Brain microvascular endothelial cell (primary cell): ENCODE data around the gene SNX8.
"Not testable (repeated sequence)": the region's sequence is repeated elsewhere in the genome, so short reads cannot be mapped to it uniquely, and the experiment has no call there.

Experiments used
- DNase-seq: peaks from one replicate; pipeline ENCODE4 v3.0.0-alpha.2; 2020
- H3K27ac ChIP-seq: fragments of 250-450 bp; sonication (Bioruptor Pico); 2 replicates; pipeline ENCODE4 v1.5.1; 2020; ENCODE audit warnings: mild to moderate bottlenecking, moderate library complexity
- H3K27me3 ChIP-seq: fragments of 250-450 bp; sonication (Bioruptor Pico); replicated peaks from 2 replicates; pipeline ENCODE4 v1.5.1; 2020; ENCODE audit warnings: mild to moderate bottlenecking
- H3K36me3 ChIP-seq: fragments of 250-450 bp; sonication (Bioruptor Pico); replicated peaks from 2 replicates; pipeline ENCODE4 v1.5.1; 2020; ENCODE audit warnings: mild to moderate bottlenecking
- H3K4me3 ChIP-seq: 2 replicates; pipeline ENCODE4 v1.5.1; 2011; ENCODE audit warnings: low read depth, mild to moderate bottlenecking, control low read depth, low read length, moderate library complexity
- in situ Hi-C: cut with HindIII; loops from 2 replicates; pipeline ENCODE4 v1.10.0; 2017; ENCODE audit warnings: low sequenced_read_pairs, low pct_ligation_motif_present
- TF ChIP-seq, protein P1 (sequence below): IDR thresholded peaks from 2 replicates; pipeline ENCODE4 v1.5.1; 2011; ENCODE audit warnings: low read depth, mild to moderate bottlenecking, moderate library complexity, low read length, control low read depth, inconsistent platforms; ENCODE audit errors: missing control alignments

The SNX8 gene

GRCh38 chr7:2353936-2354185 lies 39.6 kb upstream of the SNX8 start:
- H3K36me3 ChIP-seq: peaks cover 7% of the 10 kb centered on the region
- peak overlapping the region; percentile 94 for H3K4me3 ChIP-seq
- no peaks in the 10 kb centered on the region for H3K27me3 ChIP-seq
- peak overlapping the region; percentile 100 for H3K27ac ChIP-seq
- DNase-seq: peak; percentile 74
- in situ Hi-C loops: no loop called here
- TF ChIP-seq, protein P1, sequence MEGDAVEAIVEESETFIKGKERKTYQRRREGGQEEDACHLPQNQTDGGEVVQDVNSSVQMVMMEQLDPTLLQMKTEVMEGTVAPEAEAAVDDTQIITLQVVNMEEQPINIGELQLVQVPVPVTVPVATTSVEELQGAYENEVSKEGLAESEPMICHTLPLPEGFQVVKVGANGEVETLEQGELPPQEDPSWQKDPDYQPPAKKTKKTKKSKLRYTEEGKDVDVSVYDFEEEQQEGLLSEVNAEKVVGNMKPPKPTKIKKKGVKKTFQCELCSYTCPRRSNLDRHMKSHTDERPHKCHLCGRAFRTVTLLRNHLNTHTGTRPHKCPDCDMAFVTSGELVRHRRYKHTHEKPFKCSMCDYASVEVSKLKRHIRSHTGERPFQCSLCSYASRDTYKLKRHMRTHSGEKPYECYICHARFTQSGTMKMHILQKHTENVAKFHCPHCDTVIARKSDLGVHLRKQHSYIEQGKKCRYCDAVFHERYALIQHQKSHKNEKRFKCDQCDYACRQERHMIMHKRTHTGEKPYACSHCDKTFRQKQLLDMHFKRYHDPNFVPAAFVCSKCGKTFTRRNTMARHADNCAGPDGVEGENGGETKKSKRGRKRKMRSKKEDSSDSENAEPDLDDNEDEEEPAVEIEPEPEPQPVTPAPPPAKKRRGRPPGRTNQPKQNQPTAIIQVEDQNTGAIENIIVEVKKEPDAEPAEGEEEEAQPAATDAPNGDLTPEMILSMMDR: no peak

DNA sequence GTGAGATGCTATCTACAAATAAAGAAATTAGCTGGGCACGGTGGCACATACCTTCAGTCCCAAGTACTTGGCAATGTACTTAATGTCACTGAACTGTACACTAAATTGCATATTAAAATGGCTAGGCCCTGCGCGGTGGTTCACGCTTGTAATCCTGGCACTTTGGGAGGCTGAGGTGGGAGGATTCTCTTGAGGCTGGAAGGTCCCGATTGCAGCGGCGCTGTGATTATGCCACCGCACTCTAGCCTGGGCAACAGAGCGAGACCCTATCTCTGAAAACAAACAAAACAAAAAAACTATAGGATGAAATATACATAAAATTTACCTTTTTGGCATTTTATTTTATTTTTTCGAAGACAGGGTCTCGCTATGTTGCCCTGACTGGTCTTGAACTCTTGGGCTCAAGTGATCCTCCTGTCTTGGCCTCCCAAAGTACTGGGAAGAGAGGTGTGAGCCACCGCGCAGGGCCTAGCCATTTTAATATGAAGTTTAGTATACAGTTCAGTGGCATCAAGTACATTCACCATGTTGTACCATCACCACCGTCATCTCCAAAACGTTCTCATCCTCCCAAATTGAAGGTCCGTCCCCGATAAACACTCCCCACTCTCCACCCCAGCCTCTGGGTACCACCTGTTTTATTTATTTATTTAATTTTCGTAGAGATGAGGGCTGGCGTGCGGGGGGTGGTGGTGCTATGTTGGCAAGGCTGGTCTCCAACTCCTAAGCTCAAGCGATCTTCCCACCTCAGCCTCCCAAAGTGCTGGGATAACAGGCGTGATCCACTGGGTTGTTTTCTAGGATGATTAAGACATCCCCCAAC lies 39.1 kb upstream of the SNX8 start:
- Histone ChIP-seq H3K36me3 (peaks cover 4% of the 10 kb centered on the region), H3K27me3 (no peaks in the 10 kb centered on the region), H3K4me3 (peak overlapping the region; percentile 94), H3K27ac (peak overlapping the region; percentile 100)
- TF ChIP-seq, protein P1: no peak
- in situ Hi-C loops: no loop called here
- DNase-seq: no peak

- in situ Hi-C loops: no loop called here
Observed at GRCh38 chr7:2350861-2351260, 36.6 kb upstream of the SNX8 start.

GRCh38 chr7:2350055-2350454 lies 35.8 kb upstream of the SNX8 start:
- Histone ChIP-seq H3K27ac (no peak overlapping the region), H3K36me3 (no peaks in the 10 kb centered on the region), H3K27me3 (no peaks in the 10 kb centered on the region), H3K4me3 (no peak overlapping the region)
- TF ChIP-seq, protein P1: no peak
- DNase-seq: no peak
- in situ Hi-C loops: no loop called here

More at GRCh38 chr7:2350861-2351260, 36.6 kb upstream of the SNX8 start:
- Histone ChIP-seq H3K4me3 (no peak overlapping the region), H3K36me3 (no peaks in the 10 kb centered on the region), H3K27ac (no peak overlapping the region), H3K27me3 (no peaks in the 10 kb centered on the region)
- DNase-seq: no peak
- TF ChIP-seq, protein P1: no peak

DNA sequence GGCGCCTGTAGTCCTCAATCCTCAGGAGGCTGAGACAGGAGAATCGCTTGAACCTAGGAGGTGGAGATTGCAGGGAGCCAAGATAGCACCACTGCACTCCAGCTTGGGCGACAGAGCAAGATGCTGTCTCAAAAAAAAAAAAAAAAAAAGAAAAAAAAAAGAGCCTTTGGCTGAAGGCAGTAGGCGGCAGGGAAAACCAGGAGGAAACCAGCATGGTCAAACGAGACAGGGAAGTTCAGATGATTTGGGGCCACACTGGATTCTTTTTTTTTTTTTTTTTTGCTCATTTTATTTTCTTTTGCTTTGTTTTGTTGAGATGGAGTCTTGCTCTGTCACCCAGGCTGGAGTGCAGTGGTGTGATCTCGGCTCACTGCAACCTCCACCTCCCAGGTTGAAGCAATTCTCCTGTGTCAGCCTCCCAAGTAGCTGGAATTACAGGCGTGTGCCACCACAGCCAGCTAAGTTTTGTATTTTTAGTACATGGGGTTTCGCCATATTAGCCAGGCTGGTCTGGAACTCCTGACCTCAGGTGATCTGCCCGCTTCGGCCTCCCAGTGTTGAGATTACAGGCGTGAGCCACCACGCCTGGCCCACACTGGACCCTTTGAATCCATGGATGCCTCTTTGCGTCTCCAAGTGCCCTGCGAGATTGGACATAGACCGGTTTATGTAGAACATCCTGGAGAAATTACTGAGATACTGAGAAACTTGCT lies 33.3 kb upstream of the SNX8 start:
- H3K36me3 ChIP-seq, H3K27me3 ChIP-seq, H3K4me3 ChIP-seq, H3K27ac ChIP-seq, in situ Hi-C loops, DNase-seq: not testable (repeated sequence)

GRCh38 chr7:2336626-2337299 lies 22.5 kb upstream of the SNX8 start:
- H3K4me3 ChIP-seq: no peak overlapping the region
- no peaks in the 10 kb centered on the region for H3K27me3 ChIP-seq
- no peaks in the 10 kb centered on the region for H3K36me3 ChIP-seq
- in situ Hi-C loops: no loop called here
- TF ChIP-seq, protein P1: no peak
- no peak overlapping the region for H3K27ac ChIP-seq
- no peak for DNase-seq

- H3K36me3 ChIP-seq, H3K27ac ChIP-seq, in situ Hi-C loops, H3K4me3 ChIP-seq, H3K27me3 ChIP-seq, DNase-seq: not testable (repeated sequence)
Observed at GRCh38 chr7:2332606-2333231, 18.5 kb upstream of the SNX8 start.
